Measurements from ENCODE around the gene OR2D3. TPM values are rescaled to one million over a fixed set of nuclear protein-coding genes. Genes with fewer than 3 reads are reported as not detected.
"Not testable (repeated sequence)": the region's sequence is repeated elsewhere in the genome, so short reads cannot be mapped to it uniquely, and the experiment has no call there.

The OR2D3 gene
- total and polyA plus RNA-seq, 12 donors = not detected

DNA sequence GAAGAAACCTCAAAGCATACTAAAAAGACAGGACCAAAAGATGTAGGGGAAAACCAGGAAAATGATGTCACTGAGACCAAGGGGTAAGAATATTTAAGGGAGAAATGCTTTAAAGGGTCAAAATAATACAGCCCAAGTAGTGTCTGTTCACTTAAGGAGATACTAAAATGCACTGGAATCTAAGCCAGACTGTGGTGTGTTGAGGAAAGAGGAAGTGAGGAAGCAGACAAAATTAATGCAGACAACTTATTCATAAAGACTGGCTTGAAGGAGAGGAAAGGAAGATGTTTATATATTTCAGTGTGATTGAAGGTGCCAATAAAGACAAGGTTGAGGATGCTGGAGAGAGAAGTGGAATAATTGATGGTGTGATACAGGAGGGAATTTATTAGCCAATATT lies 21.2 kb downstream of the OR2D3 start:
- Histone ChIP-seq H3K27ac (no peak overlapping the region), H3K9me3 (no peaks in the 10 kb centered on the region), H3K36me3 (no peaks in the 10 kb centered on the region), H3K4me3 (no peak overlapping the region), H3K4me1 (no peaks in the 10 kb centered on the region), H3K27me3 (no peaks in the 10 kb centered on the region)
- intact Hi-C loops (cut with DNase I) = no loop called here
- DNase-seq (no peak), ATAC-seq (no peak)
- TF ChIP-seq, protein P1, sequence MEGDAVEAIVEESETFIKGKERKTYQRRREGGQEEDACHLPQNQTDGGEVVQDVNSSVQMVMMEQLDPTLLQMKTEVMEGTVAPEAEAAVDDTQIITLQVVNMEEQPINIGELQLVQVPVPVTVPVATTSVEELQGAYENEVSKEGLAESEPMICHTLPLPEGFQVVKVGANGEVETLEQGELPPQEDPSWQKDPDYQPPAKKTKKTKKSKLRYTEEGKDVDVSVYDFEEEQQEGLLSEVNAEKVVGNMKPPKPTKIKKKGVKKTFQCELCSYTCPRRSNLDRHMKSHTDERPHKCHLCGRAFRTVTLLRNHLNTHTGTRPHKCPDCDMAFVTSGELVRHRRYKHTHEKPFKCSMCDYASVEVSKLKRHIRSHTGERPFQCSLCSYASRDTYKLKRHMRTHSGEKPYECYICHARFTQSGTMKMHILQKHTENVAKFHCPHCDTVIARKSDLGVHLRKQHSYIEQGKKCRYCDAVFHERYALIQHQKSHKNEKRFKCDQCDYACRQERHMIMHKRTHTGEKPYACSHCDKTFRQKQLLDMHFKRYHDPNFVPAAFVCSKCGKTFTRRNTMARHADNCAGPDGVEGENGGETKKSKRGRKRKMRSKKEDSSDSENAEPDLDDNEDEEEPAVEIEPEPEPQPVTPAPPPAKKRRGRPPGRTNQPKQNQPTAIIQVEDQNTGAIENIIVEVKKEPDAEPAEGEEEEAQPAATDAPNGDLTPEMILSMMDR (IDR thresholded peaks at IDR 0.05) = no peak

DNA sequence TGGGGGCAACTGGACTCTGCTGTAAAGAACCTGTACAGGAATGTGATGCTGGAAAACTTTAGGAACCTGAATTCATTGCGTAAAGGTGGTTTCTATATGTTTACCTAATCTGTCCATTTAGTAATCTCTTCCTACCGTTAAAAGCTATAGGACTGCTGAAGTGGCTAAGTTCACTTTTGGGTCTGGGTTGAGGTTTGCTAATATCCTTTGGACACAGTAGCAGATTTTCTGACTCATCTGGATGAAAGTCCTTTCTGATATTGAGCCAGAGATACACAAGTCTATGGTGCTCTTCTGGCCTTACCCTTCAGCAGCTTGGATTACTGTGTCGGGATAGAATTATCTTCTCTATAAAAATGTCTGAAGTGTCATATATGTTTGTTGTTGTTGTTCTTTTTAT lies 22.3 kb downstream of the OR2D3 start:
- no peaks in the 10 kb centered on the region for H3K4me1 ChIP-seq
- no peak overlapping the region for H3K4me3 ChIP-seq
- no peaks in the 10 kb centered on the region for H3K27me3 ChIP-seq
- intact Hi-C loops (cut with DNase I) = no loop called here
- DNase-seq (no peak), ATAC-seq (no peak)
- 88 to 96% methylated on average over 3 of the region's 3 CpGs for WGBS, 2 donors
- TF ChIP-seq, protein P1 (IDR thresholded peaks at IDR 0.05) = no peak
- H3K36me3 ChIP-seq = no peaks in the 10 kb centered on the region
- peaks cover 0 to 2% (median 0%) of the 10 kb centered on the region in 11 donors for H3K9me3 ChIP-seq
- no peak overlapping the region for H3K27ac ChIP-seq

DNA sequence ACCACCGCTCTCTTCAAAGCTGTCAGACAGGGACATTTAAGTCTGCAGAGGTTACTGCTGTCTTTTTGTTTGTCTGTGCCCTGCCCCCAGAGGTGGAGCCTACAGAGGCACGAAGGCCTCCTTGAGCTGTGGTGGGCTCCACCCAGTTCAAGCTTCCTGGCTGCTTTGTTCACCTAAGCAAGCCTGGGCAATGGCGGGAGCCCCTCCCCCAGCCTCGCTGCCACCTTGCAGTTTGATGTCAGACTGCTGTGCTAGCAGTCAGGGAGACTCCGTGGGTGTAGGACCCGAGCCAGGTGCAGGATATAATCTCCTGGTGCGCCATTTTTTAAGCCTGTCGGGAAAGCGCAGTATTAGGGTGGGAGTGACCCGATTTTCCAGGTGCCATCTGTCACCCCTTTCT lies 33.4 kb downstream of the OR2D3 start:
- intact Hi-C loops (cut with DNase I); H3K27me3 ChIP-seq; H3K4me1 ChIP-seq; H3K27ac ChIP-seq; H3K4me3 ChIP-seq; DNase-seq; ATAC-seq; H3K36me3 ChIP-seq: not testable (repeated sequence)
- H3K9me3 ChIP-seq = peaks cover 0 to 13% (median 0%) of the 10 kb centered on the region in 11 donors
- WGBS, 2 donors = 89 to 92% methylated on average over 8 to 9 of the region's 10 CpGs

DNA sequence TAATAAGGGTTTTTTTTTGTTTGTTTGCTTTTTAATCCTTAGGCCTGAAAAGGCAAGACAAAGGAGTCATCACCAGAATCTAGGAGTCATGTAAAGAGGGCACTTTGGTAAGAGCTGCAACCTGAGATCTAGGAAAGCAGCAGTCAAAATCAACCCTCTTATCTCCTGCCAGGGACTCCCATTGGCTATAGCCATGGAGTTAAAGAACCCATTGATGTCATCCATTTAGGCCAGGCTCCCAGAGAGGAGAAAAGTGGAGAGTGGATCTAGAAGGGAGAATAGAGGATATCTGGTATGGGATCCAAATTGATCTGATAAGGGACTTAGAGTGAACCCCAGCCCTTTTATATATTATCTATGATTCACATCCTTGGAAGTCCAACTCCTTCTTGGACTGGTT lies 41.3 kb downstream of the OR2D3 start:
- no peak for ATAC-seq
- TF ChIP-seq, protein P1 (IDR thresholded peaks at IDR 0.05) = no peak
- Histone ChIP-seq H3K27me3 (no peaks in the 10 kb centered on the region), H3K4me1 (no peaks in the 10 kb centered on the region), H3K36me3 (no peaks in the 10 kb centered on the region), H3K27ac (no peak overlapping the region), H3K9me3 (peaks cover 0 to 6% (median 0%) of the 10 kb centered on the region in 11 donors), H3K4me3 (no peak overlapping the region)
- DNase-seq = no peak
- intact Hi-C loops (cut with DNase I) = no loop called here

DNA sequence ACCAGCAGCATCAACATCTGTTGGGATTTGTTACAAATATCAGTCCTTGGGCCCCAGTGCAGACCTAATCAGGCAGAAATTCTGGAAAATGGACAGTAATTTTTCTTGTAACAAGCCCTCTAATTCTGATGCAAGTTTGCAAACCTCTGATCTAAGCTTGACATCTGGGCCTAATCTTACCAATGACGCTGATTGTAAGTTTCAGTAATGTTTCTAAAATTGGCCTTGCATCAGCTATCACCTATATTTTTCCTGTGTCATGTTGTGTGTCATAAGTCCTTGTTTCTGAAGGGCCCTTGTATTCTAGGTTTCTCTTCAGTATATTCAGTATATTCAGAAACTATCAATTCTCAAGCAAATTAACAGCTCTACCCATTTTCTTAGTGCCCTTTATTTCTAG lies 41.9 kb downstream of the OR2D3 start:
- H3K36me3 ChIP-seq = no peaks in the 10 kb centered on the region
- WGBS, 2 donors = 81 to 84% methylated on average over 1 of the region's 1 CpG
- no peak overlapping the region for H3K4me3 ChIP-seq
- H3K4me1 ChIP-seq = no peaks in the 10 kb centered on the region
- TF ChIP-seq, protein P1 (IDR thresholded peaks at IDR 0.05) = no peak
- DNase-seq (no peak), ATAC-seq (no peak)
- no peaks in the 10 kb centered on the region for H3K27me3 ChIP-seq
- intact Hi-C loops (cut with DNase I) = no loop called here
- no peak overlapping the region for H3K27ac ChIP-seq
- peaks cover 0 to 12% (median 2%) of the 10 kb centered on the region in 11 donors for H3K9me3 ChIP-seq
